GM18499 (cell line): Measurements from ENCODE around the gene CFLAR.

ENCODE experiments used
- ATAC-seq: cut with Tn5 transposase; IDR thresholded peaks from one replicate; pipeline ENCODE4 v1.9.1; 2021; ENCODE audit warnings: moderate number of reproducible peaks; ENCODE audit not compliant: insufficient read depth, unreplicated experiment

Gene CFLAR

GRCh38 chr2:201204655-201205514 lies 88.9 kb downstream of the CFLAR start:
- no peak for ATAC-seq

GRCh38 chr2:201205515-201205849 lies 89.5 kb downstream of the CFLAR start:
- no peak for ATAC-seq

DNA sequence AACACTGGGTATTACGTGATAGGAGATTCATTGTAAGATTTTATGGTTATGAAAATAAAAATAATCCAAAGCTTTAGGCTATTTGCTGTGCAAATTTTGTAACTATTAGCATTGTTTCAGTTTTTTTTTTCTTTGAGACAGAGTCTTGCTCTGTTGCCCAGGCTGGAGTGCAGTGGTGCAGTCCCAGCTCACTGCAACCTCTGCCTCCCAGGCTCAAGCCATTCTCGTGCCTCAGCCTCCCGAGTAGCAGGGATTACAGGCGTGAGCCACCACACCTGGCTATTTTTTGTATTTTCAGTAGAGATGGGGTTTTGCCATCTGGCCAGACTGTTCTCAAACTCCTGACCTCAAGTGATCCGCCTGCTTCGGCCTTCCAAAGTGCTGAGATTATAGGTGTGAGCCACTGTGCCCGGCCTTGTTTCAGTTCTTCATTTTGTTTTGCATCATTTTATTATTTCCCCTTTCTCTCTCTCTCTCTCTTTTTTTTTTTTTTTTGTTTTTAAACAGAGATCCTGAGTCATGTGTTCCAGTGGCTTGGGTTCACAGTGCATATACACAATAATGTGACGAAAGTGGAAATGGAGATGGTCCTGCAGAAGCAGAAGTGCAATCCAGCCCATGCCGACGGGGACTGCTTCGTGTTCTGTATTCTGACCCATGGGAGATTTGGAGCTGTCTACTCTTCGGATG lies 92.7 kb downstream of the CFLAR start:
- ATAC-seq: peak; percentile 82

GRCh38 chr2:201215963-201216362 lies 100.0 kb downstream of the CFLAR start:
- no peak for ATAC-seq

DNA sequence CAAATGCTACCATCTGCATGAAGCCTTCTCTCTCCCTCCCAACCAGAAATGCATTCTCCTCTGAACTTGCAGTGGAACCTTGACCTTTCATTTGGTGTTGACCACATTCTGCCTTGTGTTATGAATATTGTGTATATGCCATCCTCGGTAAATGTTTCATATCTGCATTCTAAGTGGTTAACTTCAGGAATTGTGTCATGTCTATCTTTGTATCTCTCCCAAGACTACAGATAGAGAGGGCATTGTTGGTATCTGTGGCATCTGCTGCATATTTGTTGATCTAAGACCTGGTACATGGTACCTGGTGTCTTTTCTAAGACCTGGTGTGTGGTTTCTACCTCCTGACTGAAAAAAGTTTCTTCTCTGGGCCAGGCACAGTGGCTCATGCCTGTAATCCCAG lies 101.0 kb downstream of the CFLAR start:
- ATAC-seq: no peak

- ATAC-seq: no peak
Measured at GRCh38 chr2:201218780-201219179, 102.8 kb downstream of the CFLAR start.

- ATAC-seq: no peak
Measured at GRCh38 chr2:201219328-201220096, 103.5 kb downstream of the CFLAR start.

- no peak for ATAC-seq
Measured at GRCh38 chr2:201220102-201220570, 104.2 kb downstream of the CFLAR start.

GRCh38 chr2:201223089-201224073 lies 107.4 kb downstream of the CFLAR start:
- ATAC-seq: peak; percentile 76
